Measurements from ENCODE around the gene MEGF6.

The MEGF6 gene

DNA sequence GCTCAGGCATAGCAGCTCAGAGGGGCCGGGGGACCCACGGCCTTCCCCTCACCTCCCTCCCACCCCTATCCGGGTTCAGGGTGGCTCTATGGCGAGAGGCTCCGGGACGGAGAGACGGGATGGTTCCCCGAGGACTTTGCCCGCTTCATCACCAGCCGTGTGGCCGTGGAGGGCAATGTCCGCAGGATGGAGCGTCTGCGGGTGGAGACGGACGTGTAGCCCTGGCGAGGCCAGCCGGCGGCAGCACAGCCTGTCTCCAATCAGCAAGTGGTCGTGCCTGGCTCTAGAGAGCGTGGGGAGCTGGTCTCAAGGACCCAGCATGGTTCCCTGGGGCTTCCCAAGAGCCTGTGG lies 131.0 kb downstream of the MEGF6 start:
- DNase-seq, result no peak

DNA sequence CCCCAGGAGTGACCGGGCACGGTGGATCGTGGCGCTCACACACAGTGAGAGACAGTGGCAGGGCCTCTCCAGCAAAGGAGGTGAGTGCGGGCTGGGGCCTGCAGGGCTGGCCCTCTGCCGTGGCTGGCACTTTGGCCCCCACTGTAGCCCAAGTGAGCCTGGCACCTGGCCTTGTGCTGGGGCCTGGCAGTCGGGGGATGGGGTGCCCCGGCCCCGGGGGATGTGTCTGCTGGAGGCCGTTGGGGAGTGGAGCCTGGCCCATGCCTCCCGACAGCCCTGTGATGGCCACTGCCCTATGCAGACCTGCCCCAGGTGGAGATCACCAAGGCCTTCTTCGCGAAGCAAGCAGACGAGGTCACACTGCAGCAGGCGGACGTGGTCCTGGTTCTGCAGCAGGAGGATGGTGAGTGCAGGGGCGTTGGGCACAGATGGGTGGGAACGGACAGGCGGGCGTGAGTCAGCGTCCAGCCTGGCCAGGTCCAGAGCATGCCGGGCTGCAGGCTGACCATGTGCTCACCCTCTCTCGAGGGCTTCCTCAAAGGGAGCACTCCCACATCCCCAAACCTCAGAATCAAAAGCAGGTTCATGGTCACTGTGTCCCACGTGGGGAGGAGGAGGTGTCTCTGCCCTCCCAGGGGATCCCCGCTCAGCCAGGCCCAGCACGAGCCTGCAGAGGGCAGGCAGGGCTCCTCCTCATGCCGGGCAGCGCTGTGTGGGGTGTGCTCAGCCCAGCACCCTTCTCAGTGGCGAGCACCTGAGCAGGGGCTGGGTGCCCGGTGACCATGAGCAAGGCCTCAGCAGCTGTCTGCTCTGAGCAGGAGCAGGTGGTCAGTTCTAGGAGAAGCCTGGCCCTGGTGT lies 131.6 kb downstream of the MEGF6 start:
- DNase-seq, result no peak

DNA sequence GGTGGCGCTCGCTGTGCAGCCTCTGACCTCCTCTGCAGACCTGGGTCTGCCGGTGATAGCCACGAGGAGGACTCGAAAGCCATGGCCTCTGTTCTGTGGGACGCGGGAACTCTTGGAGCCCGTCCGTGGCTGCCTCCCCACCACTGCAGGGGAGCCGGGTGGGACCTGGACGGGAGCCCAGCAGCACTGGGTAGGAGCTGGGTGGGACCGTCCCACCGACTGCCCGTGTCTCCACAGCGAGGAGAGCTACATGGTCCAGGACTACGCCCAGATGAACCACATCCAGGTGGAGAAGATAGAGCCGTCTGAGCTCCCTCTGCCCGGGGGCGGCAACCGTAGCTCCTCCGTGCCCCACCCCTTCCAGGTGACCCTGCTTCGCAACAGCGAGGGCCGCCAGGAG lies 133.1 kb downstream of the MEGF6 start:
- DNase-seq, result no peak

DNA sequence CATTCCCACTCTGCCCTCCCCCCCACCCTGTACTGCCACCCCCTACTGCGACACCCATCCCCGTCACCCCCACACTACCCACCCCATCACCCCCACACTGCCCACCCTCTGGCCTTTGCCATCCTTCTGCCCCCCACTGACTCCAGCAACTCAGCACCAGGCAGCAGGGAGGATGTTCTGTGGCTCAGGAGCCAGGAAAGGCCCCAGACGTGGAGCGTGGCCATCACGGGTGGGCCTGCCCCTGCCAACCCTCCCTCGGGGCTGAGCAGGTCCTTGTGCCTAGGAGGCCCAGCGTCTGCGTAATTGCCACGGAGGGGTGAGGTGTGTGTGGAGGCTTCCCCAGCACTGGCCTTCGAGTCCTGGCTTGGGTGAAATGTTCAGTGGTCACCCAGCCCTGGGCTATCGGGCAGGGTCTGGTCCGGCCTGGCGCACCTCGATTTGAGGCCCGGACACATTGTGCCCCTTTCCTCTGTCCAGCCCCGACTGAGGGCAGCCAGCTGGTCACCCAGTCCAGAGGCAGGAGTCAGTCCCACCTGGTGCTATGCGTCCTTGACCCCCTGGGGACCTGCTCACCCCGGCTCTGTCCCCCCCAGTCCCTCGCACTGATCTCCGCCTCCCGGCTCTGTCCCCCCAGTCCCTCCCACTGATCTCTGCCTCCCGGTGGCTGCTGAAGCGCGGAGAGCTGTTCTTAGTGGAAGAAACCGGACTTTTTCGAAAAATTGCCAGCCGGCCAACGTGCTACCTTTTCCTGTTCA lies 133.9 kb downstream of the MEGF6 start:
- DNase-seq, result no peak

DNA sequence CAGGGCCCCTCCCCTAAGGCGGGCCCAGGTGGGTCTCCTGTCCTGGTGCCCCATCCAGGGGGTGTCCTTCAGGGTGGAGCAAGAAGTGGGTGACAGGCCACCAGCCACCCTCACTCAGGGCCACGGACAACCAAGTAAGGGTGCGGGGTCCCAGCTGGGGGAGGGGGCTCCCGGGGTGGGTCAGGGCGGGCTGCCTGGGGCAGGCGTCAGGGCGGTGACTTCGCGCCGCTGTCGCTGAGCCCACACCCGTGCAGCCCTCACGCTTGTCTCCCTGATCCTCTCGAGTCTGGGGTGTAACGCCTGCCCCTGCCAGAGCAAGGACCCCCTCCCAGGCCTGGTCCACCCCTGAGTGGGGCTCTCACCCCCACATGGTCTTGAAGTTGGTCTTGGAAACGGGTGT lies 134.6 kb downstream of the MEGF6 start:
- no peak for DNase-seq

DNA sequence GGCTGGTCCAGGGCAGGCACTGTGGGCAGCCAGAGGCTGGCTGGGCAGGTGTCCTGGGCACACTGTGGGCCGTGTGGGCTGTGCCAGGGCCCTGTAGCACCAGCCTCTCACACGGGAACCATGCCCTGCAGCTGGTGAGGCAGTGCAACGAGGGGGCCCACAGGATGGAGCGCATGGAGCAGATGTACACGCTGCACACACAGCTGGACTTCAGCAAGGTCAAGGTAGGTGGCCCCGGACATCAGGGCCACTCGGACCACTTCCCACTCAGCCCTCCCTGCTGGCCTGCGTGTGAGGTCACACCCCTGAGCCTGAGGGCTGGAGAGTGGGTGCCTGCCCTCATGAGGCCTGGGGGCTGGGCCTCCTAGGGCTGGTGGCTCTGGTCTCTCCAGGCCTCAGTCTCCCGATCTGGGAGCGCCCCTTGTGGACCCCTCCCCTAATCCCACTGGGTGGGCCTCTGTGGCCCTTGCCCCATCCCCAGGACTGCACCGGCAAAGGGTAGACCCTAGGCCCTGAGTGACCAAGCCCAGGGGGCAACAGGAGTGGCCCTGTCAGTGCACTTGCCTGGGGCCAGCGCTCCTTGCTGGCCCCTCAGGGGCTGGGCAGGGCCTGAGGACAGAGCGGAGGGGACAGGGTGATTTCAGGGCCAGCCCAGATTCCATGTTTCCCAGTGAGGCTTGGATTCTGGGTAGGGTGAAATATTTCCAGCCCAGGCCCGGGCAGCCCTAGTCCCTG lies 135.3 kb downstream of the MEGF6 start:
- no peak for DNase-seq

DNA sequence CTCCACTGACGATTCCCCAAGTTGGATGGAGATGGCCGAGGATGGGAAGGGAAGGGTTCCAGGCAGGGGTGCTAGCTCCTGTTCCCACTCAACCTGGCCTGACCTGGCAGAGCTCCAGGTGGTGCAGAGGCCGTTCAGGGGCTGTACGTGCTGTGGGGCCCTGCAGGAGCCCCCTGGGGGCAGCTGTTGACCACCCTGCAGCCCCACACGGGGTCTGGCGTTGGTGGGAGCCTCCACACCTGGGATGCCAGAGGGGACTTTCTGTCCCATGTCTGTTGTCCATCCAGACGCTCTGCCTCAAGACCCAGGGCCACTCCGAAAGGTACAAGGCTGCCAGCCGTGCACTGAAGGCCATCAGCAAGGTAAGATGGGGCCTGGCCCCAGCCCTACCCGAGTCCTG lies 136.9 kb downstream of the MEGF6 start:
- no peak for DNase-seq

DNA sequence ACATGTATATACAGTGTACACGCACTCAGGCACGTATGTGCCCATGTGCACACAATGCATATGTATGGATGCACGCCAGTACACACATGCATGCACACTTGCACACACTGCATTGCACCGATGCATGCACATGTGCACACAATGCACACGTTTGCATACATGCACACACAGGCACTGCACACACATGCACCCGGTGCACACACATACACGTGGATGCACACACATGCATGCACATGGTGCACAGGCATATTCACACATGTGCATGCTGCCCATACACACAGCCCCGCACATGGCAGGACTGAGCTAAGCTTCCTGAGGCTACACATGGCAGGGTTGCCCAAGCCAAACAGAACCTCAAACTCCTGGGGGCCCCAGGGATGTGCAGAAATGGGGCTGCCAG lies 137.3 kb downstream of the MEGF6 start:
- no peak for DNase-seq

DNA sequence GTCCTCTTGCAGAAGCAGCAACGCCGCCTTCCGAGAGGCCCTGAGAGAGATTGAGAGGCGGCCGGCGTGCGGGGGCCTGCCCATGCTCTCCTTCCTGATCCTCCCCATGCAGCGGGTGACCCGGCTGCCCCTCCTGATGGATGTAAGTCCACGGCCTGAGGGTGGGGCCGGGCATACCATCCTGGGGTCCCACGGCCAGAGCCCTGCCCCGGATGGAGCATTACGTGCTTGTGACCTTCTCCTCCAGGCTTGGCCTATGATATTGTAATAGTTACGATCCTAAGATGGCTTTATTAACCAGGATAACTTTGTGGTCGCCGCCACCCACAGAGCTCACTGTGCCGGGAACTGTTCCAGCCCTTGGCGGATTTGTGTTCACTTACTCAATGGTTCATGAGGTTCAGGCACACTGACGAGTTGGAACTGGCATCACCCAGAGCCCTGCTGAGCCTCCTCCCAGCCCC lies 137.9 kb downstream of the MEGF6 start:
- DNase-seq, result peak; percentile 26

DNA sequence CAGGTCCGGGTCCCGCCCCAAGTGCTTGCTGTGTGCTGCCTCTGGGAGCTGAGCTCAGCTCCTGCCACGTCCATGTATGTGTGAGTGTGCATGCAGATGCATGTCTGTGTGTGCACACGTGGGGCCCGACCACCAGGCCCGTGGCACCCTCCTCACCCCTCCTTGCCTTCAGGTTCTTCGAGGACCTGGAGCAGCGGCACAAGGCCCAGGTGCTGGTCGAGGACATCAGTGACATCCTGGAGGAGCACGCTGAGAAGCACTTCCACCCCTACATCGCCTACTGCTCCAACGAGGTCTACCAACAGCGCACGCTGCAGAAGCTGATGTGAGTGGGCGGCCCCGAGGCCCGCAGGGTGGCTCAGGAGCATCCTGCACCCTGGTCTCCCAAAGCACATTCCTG lies 138.4 kb downstream of the MEGF6 start:
- DNase-seq, result peak; percentile 21

DNA sequence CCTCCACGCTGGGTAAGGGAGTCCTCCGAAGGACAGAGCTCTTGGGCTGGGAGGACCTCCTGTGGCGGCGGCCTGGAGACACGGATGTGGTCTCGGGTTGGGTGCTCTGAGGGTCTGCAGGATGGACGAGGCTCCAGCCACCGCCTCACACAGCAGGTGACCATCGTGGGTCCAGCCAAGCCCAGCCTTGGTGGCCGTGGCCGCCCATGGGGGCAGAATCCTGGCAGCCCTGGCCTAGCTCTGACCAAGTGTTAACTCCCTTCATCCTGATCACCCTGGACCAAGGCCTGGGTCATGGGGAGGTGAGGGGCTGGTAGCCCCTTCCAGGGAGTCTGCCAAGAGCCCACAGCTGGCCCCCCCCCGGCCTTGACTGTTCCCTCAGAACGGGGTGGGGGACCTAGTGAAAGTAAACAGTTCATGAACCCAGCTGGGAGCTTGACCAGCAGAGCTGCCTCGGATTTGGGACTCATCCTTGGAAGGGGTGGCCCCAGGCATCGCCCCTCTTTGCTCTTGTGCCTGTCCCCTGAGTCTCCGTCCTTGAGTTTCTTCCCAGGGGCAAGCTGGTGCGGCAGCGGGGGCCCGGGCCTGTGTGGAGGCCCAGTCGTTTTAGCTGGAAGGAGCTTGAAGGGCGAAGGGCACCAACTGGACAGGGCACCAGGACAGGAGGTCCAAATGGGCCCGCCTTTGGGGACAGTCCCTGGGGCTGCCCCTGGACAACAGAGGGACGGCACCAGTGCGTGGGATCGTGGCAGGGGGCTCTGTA lies 139.0 kb downstream of the MEGF6 start:
- DNase-seq, result no peak

DNA sequence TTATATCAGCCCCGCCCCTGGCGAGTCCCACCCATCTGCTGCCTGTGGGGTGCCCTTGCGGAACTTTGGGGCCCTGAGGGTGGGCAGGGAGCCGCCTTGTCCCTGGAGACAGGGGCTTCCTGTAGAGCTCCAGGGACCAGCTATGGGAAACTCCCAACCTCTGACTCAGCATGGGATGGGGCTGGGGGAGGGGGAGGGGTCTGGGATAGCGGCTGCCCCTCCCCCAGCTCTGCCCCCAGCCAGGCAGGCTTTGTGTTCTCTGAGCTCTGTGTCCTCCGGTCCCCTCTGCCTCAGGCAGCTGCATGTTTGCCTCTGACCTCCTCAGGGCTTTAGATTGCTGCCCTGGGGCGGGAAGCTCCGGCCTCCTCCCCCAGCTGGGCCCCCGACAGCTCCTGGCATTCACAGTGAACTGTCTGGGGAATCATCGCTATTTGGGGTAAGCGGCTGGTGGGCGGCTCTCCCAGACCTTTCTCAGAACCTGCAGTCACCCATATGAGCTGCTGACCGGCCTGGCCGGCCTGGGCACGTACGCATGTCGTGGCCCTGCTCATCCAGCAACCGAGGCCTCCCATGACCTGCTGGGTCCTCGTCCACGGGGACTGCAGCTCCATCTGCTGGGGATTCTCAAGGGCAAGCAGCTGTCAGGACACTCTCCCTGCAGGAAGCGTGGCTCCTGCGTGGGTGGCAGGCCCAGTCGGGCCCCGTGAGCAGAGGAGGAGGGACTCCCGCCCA lies 139.8 kb downstream of the MEGF6 start:
- peak; percentile 89 for DNase-seq

DNA sequence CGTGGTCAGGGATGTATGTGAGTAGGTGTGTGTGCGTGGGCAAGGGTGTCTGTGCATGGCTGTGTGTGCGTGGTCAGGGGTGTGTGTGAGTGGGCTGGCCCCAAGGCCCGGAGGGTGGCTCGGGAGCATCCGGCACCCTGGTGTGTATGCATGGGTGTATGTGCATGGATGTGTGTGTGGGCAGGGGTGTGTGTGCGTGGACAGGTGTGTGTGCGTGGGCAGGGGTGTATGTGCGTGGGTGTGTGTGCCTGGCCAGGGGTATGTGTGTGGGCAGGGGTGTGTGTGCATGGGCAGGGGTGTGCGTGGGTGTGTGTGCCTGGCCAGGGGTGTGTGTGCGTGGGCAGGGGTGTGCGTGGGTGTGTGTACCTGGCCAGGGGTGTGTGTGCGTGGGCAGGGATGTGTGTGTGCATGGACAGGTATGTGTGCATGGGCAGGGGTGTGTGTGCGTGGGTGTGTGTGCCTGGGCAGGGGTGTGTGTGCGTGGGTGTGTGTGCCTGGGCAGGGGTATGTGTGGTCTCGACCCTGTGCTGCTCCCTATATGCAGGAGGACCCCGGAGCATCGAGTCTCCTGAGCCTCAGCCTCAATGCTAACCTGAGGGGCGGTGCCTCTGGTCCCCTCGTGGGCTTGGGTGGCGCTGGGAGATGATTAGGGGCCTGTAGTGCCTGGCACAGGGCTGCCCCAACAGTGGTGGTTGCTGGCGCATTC lies 140.5 kb downstream of the MEGF6 start:
- DNase-seq, result no peak

DNA sequence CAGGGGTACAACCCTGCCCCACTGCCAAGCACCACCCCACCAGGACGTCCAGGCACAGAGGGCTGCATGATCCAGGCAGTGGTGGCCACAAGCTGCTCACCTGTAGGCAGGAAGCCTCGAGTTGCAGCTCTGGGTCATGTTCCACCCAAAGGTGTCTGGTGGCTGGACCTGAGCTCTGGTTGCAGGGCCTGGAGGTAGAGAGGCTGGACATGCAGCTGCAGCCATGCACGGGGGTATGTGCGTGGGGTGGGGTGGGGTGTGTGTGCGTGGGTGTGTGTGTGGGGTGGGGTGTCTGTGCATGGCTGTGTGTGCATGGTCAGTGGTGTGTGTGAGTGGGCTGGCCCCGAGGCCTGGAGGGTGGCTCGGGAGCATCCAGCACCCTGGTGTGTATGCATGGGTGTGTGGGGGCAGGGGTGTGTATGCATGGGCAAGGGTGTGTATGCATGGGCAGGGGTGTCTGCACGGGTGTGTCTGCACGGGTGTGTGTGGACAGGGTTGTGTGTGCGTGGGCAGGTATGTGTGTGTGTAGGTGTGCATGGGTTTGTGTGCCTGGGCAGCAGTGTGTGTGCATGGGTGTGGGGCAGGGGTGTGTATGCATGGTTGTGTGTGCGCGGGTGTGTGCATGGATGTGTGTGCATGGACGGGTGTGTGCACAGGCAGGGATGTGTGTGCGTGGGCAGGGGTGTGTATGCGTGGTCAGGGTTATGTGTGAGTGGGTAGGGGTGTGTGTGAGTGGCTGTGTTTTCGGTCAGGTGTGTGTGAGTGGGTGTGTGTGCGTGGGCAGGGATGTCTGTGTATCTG lies 141.3 kb downstream of the MEGF6 start:
- no peak for DNase-seq

DNA sequence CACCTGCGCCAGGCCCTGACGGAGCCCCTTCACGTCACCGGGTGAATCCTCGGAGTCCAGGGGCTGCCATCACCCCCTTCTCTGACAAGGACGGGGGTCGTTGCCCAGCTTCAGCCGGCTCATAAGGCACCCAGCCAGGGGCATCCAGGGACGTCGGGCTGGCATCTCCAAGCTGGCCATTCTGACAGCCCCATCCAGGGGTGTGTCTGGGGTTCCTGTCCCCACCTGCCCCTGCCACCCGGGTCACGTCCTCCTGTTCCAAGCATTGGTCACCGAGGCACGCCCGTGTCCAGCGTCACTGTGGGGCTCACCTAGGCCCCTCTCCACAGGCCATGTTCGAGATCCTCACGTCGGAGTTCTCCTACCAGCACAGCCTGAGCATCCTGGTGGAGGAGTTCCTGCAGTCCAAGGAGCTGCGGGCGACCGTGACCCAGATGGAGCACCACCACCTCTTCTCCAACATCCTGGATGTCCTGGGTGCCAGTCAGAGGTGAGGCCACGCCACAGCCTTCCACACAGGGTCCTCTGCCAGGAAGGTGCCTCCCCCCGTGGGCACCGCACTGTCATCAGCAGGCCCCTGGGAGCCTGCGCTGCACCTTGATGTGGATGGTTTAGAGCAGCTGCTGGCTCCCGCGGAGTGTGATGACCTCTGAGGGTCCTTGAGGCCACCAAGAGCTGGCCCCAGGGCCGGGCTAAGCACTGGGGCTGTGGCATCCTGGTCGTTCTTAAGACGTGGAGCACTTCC lies 142.0 kb downstream of the MEGF6 start:
- DNase-seq, result peak; percentile 6

DNA sequence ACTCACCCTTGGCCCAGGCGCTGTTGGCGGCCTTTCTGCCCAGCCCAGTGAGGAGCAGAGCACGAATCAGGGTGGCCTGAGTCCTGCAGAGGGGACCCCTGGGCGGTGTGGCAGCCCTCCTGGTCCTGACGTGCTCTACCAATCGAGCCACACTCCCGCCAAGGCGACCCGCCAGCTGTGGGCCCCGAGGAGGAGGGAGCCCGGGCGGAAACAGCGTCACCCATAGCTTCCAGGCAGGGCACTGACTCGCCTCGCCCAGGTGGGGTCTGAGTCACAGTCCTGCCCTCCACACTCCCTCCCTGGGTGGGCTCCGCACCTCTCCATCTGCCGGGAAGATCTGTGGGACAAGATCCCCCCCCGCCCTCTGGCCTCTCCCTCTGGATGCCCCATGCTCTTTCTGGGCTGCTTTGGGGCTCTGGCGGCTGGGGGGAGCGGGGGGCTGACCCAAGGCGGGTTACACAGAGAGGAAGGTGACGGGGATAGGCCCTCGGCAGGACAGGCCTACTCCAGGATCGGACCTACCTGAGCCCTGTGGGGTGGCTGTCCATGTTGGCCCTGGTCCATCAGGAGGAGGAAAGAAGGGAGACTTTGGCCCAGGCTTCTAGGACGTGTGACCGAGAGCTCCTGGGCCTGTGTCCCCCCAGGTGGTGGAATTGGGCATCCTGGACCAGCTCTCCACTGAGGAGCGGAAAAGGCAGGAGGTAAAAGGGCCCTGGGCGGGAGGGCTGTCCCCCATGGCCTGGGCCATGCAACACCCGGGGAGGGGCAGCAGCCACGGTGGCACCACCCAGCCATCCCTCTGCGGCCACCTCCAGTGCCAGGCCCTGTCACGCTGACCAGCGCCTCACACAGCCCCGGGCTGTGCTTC lies 142.8 kb downstream of the MEGF6 start:
- no peak for DNase-seq

DNA sequence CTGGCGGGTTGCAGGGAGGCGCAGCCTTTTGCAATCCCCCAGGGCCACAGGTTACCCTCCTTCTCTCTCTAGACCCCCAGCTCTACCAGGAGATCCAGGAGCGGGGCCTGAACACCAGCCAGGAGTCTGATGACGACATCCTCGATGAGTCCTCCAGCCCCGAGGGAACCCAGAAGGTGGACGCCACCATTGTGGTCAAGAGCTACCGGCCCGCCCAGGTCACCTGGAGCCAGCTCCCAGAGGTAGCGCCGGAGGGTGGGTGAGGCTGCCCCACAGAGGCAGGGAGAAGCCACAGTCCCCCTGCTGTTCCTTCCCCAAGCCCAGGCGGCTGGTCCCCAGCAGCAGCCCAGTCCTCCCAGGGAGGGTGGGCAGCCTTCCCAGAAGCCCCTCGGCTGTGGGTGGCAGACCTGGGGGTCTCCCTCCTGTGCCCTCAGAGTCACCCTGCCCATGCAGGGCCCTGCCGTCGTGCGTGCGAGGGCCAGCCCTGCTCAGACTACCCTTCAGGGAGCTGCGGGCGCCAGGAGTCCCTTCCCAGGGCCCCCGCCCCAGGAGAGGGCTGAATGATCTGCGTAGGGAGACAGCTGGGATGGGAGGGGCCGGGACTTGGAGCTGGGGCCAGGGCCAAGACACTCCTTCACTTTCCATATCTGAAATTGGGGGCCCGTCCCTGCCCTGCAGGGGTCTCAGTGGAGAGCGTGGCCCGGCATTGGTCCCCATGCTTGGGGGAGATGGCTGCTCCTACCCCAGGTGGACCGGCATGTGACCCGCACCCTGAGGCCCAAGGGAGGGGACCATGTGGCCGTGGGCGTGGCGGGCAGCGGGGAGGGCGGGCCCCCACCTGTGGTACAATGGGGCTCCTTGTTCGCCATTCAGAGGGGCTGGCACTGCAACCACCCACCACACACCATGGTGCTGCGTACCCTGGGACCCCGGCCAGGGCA lies 143.9 kb downstream of the MEGF6 start:
- no peak for DNase-seq

Measured in retina (tissue), 1 donor.